Lower leg skin (tissue), 4 donors: ENCODE data around the gene PMPCB. TPM values are rescaled to one million over a fixed set of nuclear protein-coding genes. Genes with fewer than 3 reads are reported as not detected.

Experiments
- DNase-seq, 2 donors: peaks; one replicate each; pipeline ENCODE4 v3.0.0-alpha.2; 2019; ENCODE audit warnings: low spot score in 2 of 2
- H3K4me3 ChIP-seq: fragments of 200-600 bp; sonication (generic); 2 replicates; pipeline ENCODE4 v1.5.1; 2017; ENCODE audit warnings: mild to moderate bottlenecking, low read depth; ENCODE audit not compliant: poor library complexity, severe bottlenecking
- CTCF ChIP-seq, 3 donors: fragments of 450-650 bp; IDR thresholded peaks; one replicate each; pipeline ENCODE4 v1.5.1; 2016; ENCODE audit warnings: antibody characterized with exemption in 3 of 3, mild to moderate bottlenecking in 3 of 3, moderate library complexity in 2 of 3
- POLR2A ChIP-seq, 2 donors: fragments of 450-650 bp; IDR thresholded peaks; one replicate each; pipeline ENCODE4 v1.6.1; 2016 to 2017; ENCODE audit warnings: antibody characterized with exemption in 2 of 2, mild to moderate bottlenecking in 1 of 2, moderate library complexity in 1 of 2
- WGBS, 2 donors: methylation state at CpG; one replicate each; pipeline ENCODE4 v1.1.5; 2018; 5-methylcytosine and 5-hydroxymethylcytosine counted together
- intact Hi-C: fragments of 100-400 bp; cut with DNase I; formaldehyde crosslinking; loops from one replicate; pipeline ENCODE4 v1.15.0; 2023; ENCODE audit warnings: low total_unique reads
- total RNA-seq, 4 donors: library from RNA; depleted of rRNA; stranded (reverse); fragments of >200 nt; gene quantifications; one replicate each; pipeline ENCODE4 v1.1.0, GENCODE V29; 2016

Gene PMPCB
- total RNA-seq, 4 donors from 2014 or later: 43.3 to 49.5 (median 47.5) TPM

- TF ChIP-seq POLR2A (IDR thresholded peaks at IDR 0.05) (no peak), CTCF (IDR thresholded peaks at IDR 0.05) (no peak)
- intact Hi-C loops: no loop called here
- no peak overlapping the region for H3K4me3 ChIP-seq
- WGBS, 2 donors: 45 to 72% methylated on average over 1 of the region's 1 CpG
- no peak for DNase-seq
These were observed 52.6 kb downstream of the PMPCB start for GRCh38 chr7:103349805-103350204.

Other genes with a start within 250 kb of the PMPCB start
- 1 to 10 TPM in 2 of 4 donors, under 1 TPM in 1, not detected in 1; 0.78 to 1.5 (median 1.1) TPM for gene FBXL13, start 222.6 kb upstream of the PMPCB start, total RNA-seq
- 10 to 100 TPM; 36.2 to 75.9 (median 57.0) TPM for gene ARMC10, start 222.3 kb upstream of the PMPCB start, total RNA-seq
- gene NAPEPLD, start 148.3 kb upstream of the PMPCB start, total RNA-seq: 10 to 100 TPM in 1 of 4 donors, 1 to 10 TPM in 3; 5.6 to 12.0 (median 8.5) TPM
- gene DNAJC2, start 47.3 kb downstream of the PMPCB start, total RNA-seq: 10 to 100 TPM in 3 of 4 donors, 1 to 10 TPM in 1; 8.7 to 17.9 (median 11.0) TPM
- 100 to 1,000 TPM in 2 of 4 donors, 10 to 100 TPM in 2; 75.3 to 124 (median 107) TPM for gene PSMC2, start 50.2 kb downstream of the PMPCB start, total RNA-seq
- gene SLC26A5, start 148.8 kb downstream of the PMPCB start, total RNA-seq: 1 to 10 TPM in 2 of 4 donors, under 1 TPM in 2; 0.51 to 2.5 (median 1.0) TPM